ENCODE measurements around the gene METTL2B.
"Not testable (repeated sequence)": the region's sequence is repeated elsewhere in the genome, so short reads cannot be mapped to it uniquely, and the experiment has no call there.

Gene METTL2B

DNA sequence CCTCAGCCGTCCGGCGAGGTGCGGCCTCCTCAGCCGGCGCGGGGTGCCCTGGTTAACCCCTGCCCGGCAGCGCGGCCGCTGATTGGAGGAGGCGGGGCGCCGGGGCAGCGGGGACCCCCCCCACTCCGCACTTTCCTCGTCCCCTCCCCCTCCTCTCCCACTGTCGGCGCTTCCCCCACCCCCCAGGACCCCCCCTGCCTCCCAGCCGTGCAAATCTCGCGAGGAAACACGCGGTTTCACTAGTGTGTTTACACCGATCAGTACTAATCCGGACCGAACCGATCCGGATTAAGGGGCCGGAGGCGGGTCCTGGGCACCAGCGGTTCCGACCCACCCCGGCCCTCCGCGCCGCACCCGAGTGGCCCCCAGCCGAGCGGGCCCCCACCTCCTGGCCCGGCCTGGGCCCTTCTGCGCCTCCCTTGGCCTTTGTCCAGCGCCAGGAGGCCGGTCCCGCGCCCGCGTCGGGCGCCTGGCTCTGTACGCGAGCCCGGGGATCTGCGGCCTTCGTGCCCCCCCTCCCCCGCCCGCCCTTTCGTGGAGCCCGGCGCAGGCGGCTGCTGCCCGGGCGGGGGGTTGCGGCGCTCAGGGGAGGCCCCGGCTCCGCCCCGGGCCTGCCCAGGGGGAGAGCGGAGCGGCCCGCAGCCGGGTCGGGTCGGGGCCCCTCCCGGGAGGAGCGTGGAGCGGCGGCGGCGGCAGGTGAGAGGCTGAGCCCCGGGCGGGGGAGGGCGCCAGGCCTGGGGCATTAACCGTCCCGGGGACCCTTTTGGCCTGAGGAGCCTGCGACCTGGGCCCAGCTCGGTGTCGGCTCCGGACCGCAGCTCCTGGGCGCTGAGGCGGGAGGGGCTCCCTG is 54.8 kb downstream of the METTL2B start:
- peak overlapping the region; percentile 90 for H3K27ac ChIP-seq
- peak; percentile 99 for TF ChIP-seq ZFX (IDR thresholded peaks at IDR 0.05)

GRCh38 chr7:128531955-128532478 is 55.5 kb downstream of the METTL2B start:
- peak overlapping the region; percentile 90 for H3K27ac ChIP-seq
- peak; percentile 63 for TF ChIP-seq ZFX (IDR thresholded peaks at IDR 0.05)

- not testable (repeated sequence) for H3K27ac ChIP-seq
These were observed 56.4 kb downstream of the METTL2B start for GRCh38 chr7:128532956-128533355.

DNA sequence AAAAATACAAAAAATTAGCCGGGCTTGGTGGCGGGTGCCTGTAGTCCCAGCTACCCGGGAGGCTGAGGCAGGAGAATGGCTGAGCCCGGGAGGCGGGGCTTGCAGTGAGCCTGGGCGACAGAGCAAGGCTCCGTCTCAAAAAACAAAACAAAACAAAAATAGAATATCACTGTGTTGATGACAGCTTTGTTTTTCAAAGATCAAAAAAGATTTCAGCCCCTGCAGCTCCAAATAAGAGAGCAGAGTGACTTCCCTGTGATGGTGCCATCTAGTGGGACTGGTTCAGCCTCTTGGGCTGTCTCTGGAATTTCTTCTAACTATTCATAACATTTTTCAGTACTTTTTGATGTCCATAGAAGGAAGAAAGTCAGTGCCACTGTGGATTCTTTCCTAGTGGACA is 60.9 kb downstream of the METTL2B start:
- H3K27ac ChIP-seq, result not testable (repeated sequence)
- TF ChIP-seq CTCF (conservative IDR thresholded peaks at IDR 0.05), result peak; percentile 62

GRCh38 chr7:128542530-128542929 is 66.0 kb downstream of the METTL2B start:
- not testable (repeated sequence) for H3K27ac ChIP-seq

DNA sequence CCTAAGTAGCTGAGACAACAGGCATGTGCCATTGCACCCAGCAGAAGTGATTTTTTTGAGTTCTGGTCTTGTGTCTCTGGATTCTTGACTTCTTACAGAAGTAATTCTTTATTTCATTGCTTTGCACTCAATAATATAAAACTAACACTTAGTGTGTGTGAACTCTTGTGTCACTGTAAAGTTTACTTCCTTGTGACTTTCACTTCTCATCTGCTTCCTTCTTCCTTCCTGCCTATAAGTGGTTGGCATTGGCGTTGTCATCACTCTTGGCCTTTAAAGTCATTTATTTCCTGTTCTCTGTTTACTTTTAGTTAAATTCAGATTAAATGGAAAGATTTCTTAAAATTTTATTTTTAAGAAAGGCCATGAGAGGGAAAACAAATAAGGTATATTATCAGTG is 66.8 kb downstream of the METTL2B start:
- H3K27ac ChIP-seq, result not testable (repeated sequence)

DNA sequence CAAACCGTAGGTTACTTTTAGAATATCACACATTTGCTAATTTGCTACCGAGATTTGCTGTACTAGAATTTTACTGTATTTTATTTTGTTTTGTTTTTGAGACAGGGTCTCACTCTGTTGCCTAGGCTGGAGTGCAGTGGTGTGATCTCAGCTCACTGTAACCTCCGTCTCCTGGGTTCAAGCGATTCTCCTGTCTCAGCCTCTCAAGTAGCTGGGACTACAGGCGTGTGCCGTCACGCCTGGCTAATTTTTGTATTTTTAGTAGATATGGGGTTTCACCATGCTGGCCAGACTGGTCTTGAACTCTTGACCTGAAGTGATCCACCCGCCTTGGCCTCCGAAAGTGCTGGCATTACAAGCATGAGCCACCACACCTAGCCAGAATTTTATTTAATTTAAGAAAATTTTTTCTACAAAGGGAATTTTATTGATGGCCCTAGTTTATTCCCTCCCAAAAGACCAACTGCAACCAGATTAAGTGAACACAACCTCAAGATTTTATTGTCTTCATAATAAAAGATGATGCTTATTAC is 69.8 kb downstream of the METTL2B start:
- H3K27ac ChIP-seq, result not testable (repeated sequence)

DNA sequence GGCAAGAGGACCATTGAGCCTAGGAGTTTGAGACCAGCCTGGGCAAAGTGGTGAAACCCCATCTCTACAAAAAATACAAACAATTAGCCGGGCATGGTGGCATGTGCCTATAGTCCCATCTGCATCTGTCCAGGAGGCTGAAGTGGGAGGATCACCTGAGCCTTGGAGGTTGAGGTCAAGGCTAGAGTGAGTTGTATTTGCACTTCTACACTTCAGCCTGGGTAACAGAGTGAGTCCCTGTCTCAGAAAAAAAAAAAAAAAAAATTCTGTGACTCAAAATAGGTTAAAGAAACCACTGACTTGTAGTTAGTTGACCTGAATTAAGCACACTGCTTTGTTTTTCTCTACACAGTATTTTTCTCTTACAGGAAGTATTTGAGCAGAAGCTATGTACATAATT is 74.4 kb downstream of the METTL2B start:
- H3K27ac ChIP-seq, result no peak overlapping the region
- no peak for TF ChIP-seq ZFX (IDR thresholded peaks at IDR 0.05)
- TF ChIP-seq CTCF (conservative IDR thresholded peaks at IDR 0.05), result no peak

GRCh38 chr7:128554394-128554793 is 77.8 kb downstream of the METTL2B start:
- H3K27ac ChIP-seq, result not testable (repeated sequence)
